Ovary (tissue), 3 donors: ENCODE data around the gene IRS1.

Source experiments
- EP300 ChIP-seq: sonication (generic); formaldehyde crosslinking; IDR thresholded peaks from one replicate; pipeline ENCODE4 v1.6.1; 2017; ENCODE audit warnings: antibody characterized with exemption
- POLR2A ChIP-seq: fragments of 450-650 bp; IDR thresholded peaks from one replicate; pipeline ENCODE4 v1.6.1; 2017; ENCODE audit warnings: antibody characterized with exemption, mild to moderate bottlenecking, moderate library complexity
- TF ChIP-seq, protein P1 (sequence below), 3 donors: fragments of 450-650 bp in 2 of 3; fragments of 200-600 bp in 1 of 3; IDR thresholded peaks; one replicate each; pipeline versions ENCODE4 v1.5.1 to v1.8.0; 2016 to 2022; ENCODE audit warnings: antibody characterized with exemption in 3 of 3, mild to moderate bottlenecking in 1 of 3
- donor health status: DM: no; HTN: no; CAD: no.

DNA sequence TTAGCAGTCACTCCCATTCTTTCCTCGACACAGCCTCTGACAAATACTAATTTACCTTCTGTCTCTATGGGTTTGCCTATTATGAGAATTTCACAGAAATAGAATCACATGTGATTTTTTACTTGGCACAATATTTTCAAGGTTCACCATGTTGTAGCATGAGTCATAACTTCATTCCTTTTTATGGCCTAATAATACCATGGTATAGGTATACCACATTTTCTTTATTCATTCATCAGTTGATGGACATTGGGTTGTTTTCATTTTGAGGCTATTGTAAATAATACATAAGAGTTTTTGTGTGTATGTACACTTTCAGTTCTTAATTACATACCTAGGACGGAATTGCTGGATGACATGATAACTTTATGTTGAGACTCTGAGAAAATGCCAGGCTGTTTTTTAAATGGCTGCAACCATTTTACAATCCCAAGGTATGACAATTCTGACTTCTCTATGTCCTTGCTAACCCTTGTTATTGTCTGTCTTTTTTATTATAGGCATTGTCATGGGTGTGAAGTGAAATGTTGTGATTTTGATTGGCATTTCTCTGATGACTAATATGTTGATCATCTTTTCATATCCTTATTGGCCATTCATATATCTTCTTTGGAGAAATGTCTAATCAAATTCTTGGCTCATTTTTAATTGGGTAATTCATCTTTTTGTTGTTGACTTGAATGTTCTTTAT, 87.9 kb downstream of the IRS1 start:
- TF ChIP-seq POLR2A (no peak), EP300 (no peak)
- TF ChIP-seq, protein P1, sequence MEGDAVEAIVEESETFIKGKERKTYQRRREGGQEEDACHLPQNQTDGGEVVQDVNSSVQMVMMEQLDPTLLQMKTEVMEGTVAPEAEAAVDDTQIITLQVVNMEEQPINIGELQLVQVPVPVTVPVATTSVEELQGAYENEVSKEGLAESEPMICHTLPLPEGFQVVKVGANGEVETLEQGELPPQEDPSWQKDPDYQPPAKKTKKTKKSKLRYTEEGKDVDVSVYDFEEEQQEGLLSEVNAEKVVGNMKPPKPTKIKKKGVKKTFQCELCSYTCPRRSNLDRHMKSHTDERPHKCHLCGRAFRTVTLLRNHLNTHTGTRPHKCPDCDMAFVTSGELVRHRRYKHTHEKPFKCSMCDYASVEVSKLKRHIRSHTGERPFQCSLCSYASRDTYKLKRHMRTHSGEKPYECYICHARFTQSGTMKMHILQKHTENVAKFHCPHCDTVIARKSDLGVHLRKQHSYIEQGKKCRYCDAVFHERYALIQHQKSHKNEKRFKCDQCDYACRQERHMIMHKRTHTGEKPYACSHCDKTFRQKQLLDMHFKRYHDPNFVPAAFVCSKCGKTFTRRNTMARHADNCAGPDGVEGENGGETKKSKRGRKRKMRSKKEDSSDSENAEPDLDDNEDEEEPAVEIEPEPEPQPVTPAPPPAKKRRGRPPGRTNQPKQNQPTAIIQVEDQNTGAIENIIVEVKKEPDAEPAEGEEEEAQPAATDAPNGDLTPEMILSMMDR (IDR thresholded peaks at IDR 0.05), result no peak
